Cortex of kidney (tissue), 1 donor: ENCODE measurements around the gene ZIC4.

ENCODE experiments used
- DNase-seq: peaks from one replicate; lab custom pipeline; 2025; lab: John Stamatoyannopoulos, UW

The ZIC4 gene

DNA sequence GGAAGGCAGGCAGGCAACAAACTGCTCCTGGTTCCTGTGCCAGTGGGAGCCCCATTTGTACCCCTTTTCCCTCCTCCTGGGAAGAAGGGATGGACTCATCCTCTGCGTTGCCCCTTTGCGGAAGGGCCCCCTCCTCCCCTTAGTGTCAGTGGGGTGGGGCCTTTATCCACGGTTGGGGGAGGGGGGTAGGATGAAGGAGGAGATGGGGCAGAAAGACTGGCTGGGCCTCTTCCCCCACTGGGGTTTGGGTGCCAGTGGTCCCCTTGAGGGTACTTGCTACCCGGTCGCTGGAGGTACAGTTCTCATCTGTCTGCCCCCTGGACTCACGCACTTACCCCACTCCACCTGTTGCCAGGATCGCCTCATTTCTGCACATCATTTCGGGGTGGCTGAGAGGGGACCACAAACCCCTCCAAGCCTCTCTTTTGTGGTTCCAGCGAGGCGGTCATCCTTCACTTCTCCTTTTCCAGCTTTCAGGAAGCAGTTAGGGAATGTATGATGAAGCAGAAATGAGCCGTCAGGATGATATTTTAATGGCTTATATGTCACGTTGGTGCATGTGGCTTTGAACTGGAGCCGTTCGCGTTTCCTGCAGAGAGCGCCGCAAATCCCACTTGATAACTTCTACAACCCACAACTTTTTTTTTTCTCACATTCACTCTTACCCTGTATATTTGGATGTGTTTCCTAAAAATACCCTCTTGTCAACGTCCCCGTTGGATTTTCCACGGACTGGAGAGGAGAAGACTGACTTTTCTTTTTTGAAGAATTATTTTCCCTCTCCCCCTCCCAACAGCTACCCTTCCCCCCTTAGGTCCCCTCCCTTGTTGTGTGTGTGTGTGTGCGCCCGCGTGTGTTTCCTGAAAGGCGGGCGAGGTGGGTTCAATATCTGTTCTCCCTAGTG lies at the start of gene ZIC4:
Gene ZIC4 (minus strand): TSS at position 516 of the 904 bp plus-strand sequence. CDS start 3,746 bp downstream, outside the sequence.
- no peak for DNase-seq

GRCh38 chr3:147449669-147450068 lies 43.3 kb upstream of the ZIC4 start:
- DNase-seq, result no peak

DNA sequence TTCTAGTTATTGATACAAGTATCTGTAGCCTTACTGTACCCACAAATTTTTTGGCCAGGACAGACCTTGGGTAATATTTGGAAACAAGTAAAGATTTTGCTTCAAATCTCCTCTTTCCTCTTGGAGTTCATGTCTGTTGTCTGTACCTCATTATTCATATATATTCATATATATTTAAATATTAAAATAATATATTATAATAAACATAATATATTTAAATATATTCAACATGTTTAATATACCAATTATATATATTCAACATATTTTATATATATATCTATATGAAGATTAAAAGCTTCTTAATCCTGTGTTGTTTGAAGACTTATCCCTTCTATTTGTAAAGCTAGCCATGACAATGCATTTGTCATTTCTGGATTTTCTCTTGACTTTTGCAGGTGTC lies 40.9 kb upstream of the ZIC4 start:
- no peak for DNase-seq

GRCh38 chr3:147431751-147432150 lies 25.4 kb upstream of the ZIC4 start:
- no peak for DNase-seq

DNA sequence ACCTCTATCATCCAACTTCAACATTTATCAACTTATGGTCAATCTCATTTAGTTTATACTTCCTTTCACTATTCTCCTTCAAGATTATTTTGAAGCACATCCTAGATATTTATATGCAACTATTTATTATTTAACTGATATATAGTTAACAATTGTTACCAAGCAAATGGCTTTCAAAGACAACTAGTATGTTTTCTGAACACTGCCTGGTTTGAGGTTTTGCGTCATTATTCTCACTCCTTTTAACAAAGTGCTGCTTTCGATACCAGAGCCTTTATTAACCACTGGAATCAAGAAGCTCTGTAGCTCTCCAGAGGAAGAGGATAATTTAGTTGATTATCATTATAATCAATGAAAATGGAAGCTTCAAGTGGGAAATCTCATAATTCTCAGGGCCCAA lies 22.4 kb upstream of the ZIC4 start:
- DNase-seq, result no peak

GRCh38 chr3:147428326-147428725 lies 22.0 kb upstream of the ZIC4 start:
- no peak for DNase-seq

GRCh38 chr3:147427746-147428145 lies 21.4 kb upstream of the ZIC4 start:
- DNase-seq, result no peak

DNA sequence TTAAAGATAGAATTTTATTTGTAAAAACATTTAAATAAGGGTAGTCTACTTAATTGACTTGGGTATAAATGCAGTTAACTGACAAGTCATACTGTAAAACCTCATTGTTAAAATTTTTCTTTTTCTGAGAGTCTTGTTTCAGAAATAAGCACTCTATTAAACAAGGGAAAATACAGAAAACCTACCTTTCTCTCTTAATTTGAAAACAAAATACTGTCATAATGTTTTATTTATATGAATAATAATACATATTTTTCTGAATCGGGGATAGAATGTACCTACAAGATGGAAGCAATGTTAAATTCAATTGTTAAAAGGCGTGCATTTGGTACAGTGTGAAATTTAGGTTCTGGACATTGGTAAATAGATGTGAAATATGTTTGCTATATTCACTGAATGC lies 20.6 kb upstream of the ZIC4 start:
- no peak for DNase-seq

- DNase-seq, result no peak
Observed at GRCh38 chr3:147425388-147425850, 19.1 kb upstream of the ZIC4 start.

DNA sequence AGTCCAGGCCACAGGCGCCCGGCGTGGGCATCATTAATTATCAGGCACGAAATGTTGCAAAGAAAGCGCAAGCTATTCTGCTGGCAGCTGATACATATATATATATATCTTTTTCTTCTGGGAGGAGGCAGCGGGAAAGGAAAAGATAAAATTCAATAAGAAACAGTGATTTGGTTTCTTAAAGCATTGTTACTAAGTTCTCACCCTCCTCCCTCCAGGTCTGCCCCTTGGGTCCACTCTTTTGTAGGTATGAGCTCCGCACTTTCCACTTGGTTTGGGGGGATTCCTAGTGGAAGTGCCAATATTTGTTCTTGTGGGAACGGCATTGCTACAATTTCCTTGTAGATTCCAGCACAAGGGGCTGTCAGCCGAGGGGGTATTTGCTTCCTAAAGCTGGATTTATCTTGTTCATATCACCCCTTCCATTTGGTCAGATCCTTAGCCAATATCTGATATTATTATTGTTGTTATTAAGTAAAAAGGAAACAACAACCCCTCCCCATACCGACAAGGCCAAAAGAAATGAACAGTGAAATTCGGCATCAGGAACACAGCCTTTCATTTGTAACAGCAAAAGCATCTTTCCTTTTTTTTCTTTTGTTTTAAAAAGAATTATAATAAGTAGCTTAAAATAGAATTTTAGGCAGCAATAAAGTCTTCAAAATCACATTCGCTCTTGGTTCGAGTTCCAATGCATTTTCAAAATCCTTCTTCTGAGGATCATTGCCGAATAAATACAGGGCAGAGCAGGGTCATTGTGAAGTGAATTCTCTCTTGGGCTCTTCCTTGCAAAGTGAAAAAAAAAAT lies 18.4 kb upstream of the ZIC4 start:
- no peak for DNase-seq

GRCh38 chr3:147423798-147424580 lies 17.6 kb upstream of the ZIC4 start:
- DNase-seq, result no peak

DNA sequence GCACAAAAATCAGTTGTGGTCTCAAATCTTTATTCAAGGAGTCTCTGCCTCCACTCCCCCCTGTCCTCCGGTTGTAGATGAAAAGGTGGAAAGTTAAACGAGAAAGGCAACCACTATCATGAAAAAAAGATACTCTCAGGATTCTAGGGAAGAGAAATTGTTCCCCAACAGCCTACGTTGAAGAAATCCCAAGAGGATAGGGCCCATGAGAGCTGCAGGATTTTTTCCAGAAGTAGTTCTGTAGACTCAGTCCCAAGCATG lies 17.1 kb upstream of the ZIC4 start:
- DNase-seq, result no peak

DNA sequence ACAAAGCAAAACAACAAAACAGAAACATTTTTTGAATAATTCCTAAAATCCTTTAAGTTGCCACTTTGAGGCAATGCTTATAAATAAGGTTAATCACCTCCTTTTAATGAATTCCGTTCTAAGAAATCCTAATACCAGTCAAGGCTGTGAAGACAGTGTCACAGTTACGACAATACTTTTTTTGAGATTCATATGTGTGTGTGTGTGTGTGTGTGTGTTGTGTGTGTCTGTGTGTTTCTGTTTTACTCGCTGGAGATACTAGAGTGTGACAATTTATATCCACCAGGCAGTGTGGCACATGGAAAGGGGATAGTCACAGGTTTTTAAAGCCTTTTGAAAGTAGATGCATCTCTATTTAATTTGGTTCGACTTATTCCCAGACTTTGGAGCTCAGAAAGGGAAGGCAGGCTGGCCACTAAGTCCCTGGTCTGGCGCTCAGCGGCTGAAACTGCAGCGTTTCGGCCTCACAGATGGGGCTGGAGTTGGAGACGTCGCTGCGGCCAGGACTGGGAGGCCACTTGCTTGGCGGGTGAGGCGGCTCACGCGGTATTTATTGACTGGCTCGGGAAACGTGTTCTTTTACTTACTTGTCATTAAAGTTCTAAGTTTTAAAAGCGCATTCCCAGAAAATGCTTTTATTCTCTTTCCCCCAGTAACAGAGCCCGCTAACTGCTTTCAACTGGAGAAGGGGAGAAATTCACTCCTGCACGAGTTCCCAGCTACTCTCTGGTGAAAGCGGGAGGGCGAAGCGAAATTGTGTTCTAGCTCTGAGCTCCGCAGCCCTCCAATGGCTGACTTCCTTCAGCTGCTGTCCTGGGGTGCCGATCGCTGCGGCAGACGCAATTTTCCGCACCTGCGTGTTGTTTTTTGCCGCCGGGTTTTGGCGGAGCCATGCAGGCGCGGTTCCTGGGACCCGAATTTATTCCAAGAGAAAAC lies 16.5 kb upstream of the ZIC4 start:
- DNase-seq, result no peak

- DNase-seq, result no peak
Observed at GRCh38 chr3:147422196-147422595, 15.9 kb upstream of the ZIC4 start.

DNA sequence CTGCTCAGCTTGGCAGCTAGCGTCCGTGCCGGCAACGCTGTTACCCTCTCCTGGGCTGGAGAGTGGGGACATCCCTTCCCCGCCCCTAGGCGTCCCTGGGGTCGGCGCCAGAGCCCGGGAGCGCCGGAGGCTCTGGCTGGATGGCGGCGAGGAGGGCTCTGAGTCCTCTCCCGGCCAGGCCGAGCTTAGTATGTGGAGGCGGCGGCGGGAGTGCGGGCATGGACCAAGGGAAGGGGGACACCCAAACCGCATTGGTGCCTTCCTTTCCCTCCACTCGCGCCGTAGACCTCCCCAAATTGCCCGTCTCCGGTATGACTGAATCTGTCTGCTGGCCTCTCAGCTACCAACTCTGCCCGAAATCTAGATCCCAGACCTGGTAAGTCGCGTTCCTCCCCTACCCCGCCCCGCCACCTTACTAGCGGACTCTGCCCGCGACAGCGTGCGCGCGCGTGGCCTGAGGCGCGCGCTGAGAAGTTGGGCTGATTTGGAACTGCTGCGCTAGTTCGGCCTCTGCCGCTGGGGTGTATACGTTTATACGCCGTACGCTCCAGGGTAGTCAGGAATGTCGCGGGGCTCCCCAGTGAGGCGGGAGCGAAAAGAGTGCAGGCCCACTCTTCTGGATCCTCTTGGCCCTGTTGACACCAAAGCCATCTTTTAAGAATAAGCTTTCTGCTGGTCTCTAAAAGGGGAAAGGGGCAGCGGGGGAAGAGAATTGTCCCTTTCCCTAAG lies 15.0 kb upstream of the ZIC4 start:
- no peak for DNase-seq

GRCh38 chr3:147420353-147421183 lies 14.2 kb upstream of the ZIC4 start:
- no peak for DNase-seq

DNA sequence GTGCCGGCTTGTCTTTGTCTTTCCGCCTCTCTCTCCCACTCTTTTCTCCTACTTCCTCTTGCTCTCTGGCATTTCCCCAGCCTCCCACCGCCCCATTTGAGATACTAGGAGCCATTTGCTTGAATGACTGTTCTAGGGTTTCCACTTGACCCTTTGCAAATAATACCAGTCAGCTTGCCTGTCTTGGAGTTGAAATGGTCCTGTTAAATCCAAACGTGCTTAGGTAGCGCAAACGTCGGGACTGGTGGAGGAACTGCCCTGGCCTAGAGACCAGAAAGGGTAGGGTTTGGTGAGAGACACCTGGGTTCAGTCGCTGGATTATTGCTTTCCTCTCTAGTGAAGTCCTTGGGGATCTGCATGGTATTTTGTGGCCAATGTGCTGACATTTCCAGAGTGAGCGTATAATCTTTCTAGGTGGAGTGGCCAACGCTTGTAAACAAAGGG lies 13.5 kb upstream of the ZIC4 start:
- no peak for DNase-seq

DNA sequence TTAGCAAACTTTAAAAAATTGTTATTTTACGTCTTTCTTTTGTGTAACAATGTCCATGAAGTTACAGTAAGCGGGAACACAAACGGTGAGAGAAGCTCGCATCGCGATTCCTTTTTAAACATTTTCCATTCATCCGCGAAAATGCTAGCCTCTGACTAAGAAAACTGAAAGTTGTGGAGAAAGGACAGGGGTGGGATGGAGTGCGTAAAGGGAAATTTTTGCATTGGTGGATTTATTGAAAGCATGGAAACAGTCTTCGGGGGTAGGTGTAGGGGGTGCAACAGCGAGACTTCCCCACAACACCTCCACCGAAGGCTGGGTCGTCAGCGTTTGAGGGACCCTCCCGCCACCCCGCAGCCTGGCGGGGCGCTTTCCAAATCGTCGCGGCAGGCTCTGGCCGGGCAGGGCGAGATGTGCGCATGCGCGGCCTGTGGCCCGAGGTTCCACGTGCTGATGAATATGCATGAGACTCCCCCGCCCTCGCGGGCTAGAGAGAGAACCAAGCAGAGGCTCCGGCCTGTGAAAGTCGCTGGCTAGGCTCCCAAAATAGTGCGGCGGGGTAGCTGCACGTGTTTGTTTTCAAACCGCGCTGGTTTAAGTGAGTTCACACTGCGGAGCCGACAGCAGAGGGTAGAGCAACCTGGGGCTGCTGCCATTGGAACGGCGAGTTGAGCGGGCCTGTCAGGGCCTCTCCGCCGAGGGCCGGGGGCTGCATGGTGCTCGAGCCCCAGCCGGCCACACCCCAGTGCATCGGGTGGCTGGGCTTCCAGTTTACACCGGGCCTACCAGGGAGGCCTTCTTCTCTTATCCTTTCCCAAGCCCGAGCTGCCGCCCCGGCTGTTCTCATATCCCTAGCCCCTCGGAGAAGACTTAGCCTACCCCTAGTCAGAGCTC lies 12.7 kb upstream of the ZIC4 start:
- no peak for DNase-seq

GRCh38 chr3:147418371-147418781 lies 12.0 kb upstream of the ZIC4 start:
- no peak for DNase-seq
